GM19455 (cell line): ENCODE results near the gene PSTPIP1.
"Not testable (repeated sequence)": the region's sequence is repeated elsewhere in the genome, so short reads cannot be mapped to it uniquely, and the experiment has no call there.

Experiments used
- ATAC-seq: cut with Tn5 transposase; IDR thresholded peaks from one replicate; pipeline ENCODE4 v1.9.1; 2021; ENCODE audit not compliant: unreplicated experiment

The PSTPIP1 gene

DNA sequence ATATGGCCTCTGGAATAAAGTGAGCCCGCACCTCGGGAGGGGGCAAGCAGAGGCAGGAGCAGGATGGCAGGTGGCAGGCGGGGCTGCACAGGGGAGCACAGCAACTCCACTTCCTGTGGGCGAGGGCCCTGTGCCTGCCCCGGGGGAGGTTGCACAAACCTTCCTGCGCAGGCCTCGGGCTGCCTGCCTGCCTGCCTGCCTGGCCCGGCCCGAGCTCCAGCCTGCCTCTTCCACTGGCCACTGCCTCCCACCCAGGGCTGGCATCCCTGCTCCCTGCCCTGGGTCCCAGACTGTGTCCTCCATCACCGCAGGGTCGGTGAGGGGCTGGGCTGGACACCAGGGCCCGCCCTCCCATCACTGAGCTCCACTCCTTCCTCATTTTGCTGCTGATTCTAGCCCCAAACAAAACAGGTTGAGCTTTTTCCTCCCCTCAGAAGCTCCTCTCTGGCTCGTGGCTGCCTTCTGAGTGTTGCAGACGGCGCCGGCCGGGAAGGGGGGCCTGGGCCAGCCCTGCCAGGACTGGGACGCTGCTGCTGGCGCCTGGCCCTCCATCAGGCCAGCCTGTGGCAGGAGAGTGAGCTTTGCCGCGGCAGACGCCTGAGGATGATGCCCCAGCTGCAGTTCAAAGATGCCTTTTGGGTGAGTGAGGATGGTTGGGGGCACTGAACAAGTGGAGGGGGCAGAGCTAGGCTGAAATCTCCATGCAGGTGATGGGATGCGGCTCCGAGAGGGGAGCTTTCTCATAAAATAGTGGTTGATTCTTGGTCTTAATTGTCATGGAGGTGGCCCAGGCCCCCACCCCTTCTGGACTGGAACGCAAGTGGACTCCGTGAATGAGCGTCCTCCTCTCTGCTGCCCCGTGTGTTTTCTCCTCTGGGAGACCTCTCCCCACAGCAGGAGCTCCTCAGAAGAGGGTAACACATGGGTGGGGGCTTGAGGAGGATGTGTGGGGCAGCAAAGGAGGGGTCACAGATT lies at the start of gene PSTPIP1:
PSTPIP1 (plus strand) TSS at position 156 of the 975 bp plus-strand sequence; CDS start at position 604, 448 bp downstream.
- ATAC-seq = peak; percentile 56

DNA sequence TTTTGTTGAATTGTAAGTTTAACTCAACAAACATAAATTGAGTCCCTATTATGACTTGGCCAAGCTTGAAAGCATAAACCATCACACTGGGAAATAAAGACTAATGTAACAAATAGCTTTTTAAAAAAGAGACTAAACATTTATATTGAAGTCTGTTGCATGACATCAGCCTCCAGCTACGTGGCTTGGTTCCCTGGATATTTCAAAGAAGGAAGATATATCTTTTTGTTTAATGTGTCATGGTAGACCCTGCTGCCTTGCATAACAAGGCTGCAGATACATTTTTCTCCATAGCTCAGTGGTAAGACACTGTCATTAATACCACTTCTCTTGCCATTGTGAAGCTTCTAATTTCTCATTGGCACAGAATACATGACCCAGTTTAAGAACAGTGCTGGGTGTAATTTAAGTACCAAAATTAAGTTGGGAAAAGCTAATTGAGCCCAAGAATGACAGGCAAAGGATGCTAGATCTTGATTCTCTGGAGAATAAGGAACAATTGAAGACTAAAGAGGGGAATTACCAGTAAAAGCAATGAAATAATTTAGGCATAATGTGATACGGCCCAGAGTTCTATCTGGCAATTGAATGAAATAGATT lies 49.3 kb upstream of the PSTPIP1 start:
- no peak for ATAC-seq

DNA sequence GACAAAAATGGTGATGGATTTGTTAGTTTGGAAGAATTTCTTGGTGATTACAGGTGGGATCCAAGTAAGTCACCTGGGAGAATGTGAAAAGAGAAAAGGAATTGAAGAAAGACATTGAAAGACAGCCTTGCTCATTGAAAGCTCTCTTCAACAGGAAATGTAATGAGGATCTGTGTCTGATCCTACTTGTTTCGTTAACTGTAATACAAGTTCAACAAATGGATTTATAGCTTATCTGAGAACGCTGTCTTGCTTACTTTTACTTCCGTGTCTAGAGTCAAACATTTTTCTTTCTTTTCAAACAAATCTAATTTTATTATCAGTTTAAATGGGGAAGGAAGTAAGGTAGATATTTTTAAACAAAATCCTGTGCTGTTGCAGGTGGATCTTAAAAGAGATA lies 47.5 kb upstream of the PSTPIP1 start:
- ATAC-seq = no peak

DNA sequence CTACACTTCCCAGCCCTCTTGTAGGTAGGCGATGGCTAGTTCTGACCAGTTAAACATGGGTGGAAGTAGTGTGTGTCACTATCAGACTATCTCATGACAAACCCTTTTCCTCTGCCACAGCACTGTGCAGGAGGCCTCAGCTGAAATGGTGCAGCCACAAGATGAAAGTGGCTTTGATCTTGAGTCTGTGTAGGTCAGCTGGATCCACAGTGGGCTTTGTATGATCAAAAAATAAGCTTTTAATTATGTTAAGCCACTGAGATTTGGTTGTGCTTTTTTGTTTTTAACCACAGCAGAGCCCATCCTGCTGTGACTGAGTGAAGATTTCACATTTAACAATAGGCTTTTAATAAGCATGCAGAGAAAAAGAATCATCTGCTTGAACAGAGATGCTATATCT lies 43.7 kb upstream of the PSTPIP1 start:
- ATAC-seq = no peak

DNA sequence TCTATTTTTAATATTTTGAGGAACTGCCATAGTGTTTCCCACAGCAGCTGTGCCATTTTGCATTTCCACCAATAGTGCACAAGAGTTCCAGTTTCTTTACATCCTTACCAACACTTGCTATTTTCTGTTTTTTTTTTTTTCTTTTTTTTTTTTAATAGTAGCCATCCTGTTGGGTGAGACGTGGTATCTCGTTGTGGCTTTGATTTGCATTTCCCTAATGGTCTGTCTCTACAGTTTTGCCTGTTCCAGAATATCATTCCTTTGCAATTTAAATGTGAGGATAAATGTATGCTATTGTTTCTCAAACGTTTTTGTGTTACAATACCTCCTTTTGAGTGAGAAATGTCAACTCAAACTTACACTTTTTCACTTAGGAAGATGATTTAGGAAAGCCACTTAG lies 41.0 kb upstream of the PSTPIP1 start:
- ATAC-seq = no peak

DNA sequence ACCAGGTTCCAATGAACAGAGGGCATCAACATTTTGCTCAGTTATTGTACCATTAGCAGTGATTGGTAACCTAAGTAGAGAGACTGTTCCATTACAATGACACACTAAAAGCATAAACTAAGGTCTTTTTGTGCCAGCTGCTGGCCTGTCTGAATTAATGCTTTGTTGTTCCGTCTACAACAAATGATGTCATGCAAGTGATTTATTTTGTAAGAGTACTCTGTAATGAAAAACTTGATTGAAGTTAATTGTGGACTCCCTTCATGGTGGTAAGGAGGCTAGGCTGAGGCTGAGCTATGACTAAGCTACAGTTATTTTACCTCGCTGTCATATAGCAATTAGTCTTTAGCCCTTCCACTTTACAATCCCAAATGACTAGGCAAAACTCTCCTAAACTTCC lies 40.2 kb upstream of the PSTPIP1 start:
- no peak for ATAC-seq

DNA sequence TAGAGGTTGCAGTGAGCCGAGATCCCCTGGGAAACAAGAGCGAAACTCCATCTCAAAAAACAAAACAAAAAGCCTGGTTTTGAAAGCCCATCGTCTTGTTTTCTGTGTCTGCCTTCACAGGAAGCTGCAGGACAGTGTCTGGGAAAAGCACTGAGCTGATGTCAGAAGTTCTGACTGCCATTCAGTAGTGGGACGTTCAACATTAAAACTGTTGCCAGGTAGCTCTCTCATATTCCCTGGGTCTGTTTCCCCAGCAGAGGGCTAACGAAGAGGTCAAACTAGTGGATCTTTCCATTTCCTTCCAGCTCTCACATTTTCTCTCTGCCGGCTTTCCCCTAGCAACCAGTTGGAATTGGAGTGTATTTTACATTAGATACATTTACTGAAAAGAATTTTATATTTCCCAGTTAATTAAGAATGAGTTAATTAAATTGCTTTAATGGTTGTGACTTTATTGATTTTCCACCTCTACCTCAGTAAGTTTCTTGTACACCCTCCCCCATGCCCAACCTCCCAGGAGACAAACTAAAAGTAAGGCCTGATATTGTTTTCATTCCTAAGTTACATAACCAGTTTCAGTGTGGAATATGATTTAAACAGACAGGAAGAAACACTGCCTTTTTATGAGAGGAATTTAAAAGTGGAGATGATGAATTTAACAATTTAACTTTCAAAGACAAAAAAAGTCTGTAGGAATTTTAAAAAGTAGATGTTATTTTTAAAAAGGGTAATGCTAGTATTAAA lies 33.5 kb upstream of the PSTPIP1 start:
- no peak for ATAC-seq

DNA sequence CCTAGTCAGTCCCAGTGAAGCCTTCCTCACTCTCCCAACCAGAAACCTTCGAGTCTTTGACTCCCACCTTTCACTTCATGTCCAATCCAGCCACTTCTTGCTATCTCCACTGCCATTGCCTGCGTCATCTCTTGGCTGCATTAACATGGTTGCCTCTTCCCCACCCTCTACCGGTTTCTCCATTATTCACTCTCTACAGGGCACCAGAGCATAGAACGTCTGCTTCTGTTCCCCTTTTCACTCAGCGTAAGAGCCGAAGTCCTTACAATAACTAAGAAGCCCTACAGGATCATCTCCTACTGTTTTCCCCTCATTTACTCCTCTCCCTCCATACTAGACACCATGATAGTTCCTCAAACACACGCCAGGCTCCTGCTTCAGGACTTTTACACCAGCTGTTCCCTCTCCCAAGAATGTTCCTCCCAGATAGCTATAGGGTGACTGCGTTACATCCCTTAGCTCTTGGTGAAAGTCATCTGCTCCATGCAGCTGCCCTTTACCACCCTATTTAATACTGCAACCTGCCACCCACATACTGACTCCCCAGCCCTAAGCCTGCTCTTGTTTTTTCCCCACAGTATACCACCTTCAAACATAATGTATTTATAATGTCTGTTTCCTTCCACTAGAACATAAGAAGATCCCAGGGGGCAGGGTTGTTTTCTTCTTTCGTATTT lies 32.5 kb upstream of the PSTPIP1 start:
- ATAC-seq = no peak

DNA sequence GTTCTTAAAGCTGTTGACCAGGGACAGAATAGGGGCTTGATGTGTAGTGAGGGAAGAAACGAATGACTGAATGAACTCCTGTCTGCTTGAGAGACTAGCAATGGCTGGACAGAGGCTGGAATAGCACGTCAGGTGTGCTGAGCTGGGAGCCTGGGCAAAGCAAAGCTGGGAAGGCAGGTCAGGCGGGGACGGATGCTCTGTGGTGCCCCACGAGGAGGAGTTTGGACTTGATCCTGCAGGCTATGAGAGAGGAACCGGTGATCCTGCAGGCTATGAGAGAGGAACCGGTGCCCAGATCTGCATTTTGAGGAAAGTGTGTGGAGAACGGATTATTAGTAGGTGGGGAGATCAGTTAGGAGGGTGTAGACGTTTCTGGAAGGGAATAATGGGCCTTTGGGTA lies 31.3 kb upstream of the PSTPIP1 start:
- no peak for ATAC-seq

DNA sequence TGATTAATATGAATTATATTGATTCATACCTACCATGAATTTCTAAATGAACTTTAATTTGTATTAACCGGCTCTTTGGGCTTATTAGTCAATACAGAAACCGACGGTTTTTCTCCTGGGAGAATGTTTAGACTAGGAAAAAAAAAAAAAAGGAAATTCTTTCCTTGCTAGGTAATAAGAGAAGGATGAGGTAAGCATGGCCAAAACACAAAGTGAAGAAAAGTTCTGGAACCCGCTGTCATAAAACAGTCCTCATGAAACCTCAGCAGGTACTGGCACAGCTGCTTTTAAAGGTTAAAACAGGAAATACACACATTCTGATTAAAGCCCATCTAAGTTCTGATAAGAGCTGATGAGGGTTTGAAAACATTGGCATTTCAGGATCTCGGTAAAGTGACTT lies 30.8 kb upstream of the PSTPIP1 start:
- no peak for ATAC-seq

DNA sequence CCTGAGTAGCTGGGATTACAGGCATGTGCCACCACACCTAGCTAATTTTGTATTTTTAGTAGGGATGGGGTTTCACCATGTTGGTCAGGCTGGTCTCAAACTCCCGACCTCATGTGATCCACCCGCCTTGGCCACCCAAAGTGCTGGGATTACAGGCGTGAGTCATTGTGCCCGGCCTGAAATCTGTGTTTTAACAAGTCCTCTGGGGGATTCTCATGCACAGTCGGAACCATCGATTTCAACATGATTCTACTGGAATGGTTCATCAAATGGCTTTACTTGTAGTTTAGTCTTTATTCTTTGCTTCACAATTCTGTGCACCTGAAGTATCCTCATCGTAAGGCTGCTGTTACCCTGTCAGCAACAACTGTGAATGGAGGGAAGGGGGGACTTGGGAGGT lies 28.9 kb upstream of the PSTPIP1 start:
- not testable (repeated sequence) for ATAC-seq

DNA sequence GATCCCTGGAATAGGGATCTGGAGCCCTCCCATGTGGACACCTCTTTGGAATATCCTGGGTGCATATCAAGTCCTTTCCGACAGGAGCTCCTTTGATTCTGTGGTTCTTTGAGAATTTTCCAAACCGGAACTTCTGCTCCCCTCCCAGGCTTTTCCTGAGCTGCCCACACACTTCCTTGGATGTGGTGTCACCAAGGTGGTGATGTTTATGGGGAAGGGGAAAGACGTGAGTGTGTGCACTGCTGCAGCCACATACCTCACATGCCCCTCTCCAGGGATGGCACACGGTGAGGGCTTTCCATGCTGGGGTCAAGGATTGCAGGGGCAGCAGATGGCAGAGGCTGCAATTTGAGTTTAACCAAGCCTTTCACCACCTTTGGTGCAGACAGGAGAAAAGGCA lies 27.9 kb upstream of the PSTPIP1 start:
- no peak for ATAC-seq

DNA sequence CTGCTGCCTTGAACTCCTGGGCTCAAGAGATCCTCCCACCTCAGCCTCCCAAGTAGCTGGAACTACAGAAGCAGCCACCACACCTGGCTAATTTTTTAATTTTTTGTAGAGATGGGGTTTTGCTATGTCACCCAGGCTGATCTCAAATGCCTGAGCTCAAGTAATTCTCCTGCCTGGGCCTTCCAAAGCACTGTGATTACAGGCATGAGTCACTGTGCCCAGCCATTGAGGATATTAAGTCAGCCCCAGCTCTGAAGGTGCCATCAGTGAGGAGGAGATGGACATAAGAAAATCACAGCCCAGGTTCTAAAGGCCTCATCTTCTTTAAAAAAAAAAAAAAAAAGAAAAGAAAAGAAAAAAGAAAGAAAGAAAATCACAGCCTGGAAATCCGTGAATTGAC lies 26.6 kb upstream of the PSTPIP1 start:
- ATAC-seq = no peak

DNA sequence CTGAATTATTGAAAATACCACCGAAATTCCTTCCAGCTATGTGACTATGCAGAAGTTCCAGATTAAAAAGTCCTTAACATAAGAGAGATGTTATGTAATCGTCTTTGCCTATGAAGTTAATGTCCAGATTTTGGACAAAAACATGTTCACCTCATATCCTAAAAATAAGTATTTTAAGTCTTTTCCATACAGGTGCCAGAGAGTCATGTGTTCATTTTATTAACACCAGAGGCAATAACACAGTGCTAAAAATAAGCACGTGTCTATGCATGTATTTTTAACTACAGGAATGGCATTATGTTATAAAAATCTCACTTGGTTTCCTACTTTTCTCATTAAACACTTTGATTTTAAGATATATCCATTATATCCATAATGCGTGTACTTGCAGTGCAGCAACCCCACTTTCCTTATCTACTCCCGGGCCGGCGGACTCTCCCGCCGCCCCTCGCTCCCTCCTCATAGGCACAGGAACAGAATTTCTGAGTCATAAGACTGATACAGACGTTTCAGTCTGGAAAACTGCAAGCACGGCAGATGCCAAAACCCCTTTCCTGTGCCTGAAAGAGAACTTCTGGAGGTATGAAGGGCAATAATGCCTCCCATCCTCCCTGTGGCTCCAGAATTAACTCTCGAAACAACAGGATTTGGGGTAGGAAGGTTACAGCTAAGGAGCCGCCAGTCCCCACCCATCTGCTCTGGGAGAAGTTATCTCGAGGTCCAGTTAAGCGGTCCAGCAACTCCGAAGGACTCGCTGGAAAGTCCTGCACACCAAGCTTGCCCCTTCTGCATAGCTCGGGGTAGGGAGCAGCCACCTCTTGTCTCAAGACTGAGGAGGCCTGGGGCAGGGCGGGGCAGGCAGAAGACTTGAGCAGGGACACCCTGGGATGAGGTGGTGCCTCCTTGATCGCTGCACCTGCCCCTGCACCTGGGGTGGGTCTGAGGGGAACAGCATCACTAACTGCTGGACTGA lies 22.3 kb upstream of the PSTPIP1 start:
- ATAC-seq = no peak

DNA sequence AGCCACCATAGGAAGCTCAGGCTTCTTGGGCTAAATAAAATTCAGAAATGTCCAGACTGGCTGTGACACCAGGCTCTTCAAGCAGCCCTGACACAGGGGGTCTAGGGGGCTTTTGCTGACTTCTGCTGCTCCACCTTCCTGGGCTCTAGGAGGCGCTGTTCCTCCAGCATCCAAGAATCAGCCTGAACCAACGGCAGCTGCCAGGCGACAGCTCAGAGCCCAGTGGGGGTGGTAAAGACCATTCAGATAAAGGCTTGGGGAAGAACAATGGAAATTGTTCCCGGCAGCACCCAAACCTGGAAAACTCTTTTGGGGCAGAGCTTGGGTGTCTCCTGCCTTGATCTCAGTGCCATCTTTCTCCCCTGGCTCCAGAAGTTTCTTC lies 21.6 kb upstream of the PSTPIP1 start:
- ATAC-seq = no peak

DNA sequence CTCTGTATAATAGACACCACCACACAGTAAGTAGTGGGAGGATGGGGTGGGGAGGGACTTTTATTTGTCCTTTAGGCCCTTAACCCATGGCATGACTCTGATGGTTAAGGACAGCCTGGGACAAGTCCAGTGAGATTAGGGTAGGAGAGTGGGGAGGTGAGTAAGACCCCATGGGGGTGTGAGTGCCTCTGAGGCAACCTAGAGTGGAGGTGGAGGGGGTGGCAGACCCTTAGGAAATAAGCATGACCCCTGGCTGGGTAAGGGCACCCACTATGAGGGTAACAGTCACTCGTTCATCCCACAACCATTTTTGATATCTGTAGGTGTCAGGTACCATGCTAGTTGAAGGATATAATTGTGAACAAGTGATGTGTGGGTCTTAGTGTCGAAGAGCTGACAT lies 21.0 kb upstream of the PSTPIP1 start:
- ATAC-seq = no peak

DNA sequence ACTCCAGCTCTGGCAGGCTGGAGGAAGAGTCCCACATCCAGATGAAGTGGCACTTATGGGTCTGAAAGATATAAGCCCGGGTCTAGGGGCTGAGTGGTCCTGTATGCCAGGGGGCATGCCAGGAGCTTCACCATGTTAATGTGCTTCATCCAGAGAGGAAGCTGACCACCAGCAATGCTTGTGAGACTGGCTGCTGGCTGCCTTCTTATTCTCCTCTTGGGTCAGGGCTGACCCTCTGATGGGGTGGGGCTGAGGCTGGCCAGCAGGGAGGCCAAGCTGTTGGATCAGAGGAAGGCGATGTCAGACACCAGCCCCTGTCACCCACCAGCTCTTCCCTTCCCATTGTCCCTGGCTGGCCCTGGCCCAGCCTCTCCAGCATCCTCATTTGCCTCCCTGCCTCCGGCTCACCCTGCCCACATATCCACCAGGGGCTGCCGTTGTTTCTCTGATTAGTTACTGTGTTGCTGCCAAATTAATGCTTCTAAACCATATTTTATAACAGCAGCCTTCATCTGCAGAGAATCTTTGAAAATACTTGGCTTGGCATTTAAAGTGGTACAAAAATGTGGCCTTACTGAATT lies 20.4 kb upstream of the PSTPIP1 start:
- ATAC-seq = no peak

DNA sequence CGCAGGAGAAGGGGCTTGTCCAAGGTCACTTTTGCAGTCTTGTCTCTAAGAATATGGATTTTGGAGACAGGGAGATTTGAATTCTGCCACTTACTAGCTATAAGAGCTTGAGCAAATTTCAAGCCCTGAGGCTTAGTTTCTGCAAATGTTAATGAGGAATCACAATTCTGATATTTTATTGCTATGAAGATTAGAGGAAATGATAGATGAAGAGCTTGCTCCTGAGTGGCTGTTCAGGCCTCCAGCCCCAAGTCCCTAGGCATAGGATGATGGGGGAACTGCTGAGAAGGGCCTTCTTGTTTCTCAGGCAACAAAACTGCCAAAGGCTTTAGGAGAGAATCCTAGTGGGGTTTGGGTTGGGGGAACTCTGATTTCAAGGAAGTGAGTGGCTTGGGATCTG lies 18.8 kb upstream of the PSTPIP1 start:
- no peak for ATAC-seq

DNA sequence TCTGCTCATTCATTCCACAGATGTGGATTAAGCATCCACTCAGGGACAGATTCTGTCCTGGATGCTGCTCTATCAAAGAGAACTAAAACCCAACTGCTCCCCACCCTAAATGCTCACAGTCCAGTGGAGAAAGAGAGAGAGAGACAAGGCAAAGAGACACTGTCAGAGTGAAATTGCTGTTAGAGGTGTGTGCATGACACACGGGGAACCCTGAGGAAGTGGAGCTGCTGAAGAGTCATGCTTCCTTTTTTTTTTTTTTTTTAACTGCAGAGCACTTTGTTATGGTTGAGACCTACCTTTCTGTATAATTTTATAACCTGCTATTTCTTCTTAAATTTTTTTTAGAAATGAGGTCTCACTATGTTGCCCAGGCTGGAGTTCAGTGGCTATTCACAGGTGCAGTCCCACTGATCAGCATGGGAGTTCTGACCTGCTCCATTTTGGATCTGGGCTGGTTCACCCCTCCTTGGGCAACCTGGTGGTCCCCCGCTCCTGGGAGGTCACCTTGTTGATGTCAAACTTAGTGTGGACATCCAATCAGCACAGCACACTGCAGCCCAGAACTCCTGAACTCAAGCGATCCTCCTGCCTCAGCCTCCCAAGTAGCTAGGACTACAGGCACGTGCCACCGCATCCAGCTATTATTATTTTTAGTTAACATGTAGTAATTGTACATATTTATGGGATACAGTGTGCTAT lies 18.2 kb upstream of the PSTPIP1 start:
- ATAC-seq = no peak
